BLaER1 treated with 17β-estradiol and CSF1 and Interleukin-3, amounts not matched to agents 10 nM and 100 nM (cell line): ENCODE results near the gene PIEZO1.
A peak's percentile ranks its signal among the peaks of the same experiment; 100 is the strongest.

Source experiments
- H3K27ac ChIP-seq, 11 experiments: shearing (Covaris generic); formaldehyde crosslinking; 2 replicates each; pipeline ENCODE4 v1.8.1; 2022
- H3K27me3 ChIP-seq, 11 experiments: shearing (Covaris generic); formaldehyde crosslinking; 2 replicates each; pipeline ENCODE4 v1.8.1; 2022
- H3K36me3 ChIP-seq, 11 experiments: shearing (Covaris generic); formaldehyde crosslinking; 2 replicates each; pipeline ENCODE4 v1.8.1; 2022
- H3K4me1 ChIP-seq, 10 experiments: shearing (Covaris generic); formaldehyde crosslinking; 2 replicates each; pipeline ENCODE4 v1.8.1; 2022
- H3K4me2 ChIP-seq, 11 experiments: shearing (Covaris generic); formaldehyde crosslinking; 2 replicates each; pipeline ENCODE4 v1.8.1; 2022
- H3K4me3 ChIP-seq, 10 experiments: shearing (Covaris generic); formaldehyde crosslinking; 2 replicates each; pipeline ENCODE4 v1.8.1; 2022
- H3K9ac ChIP-seq, 11 experiments: shearing (Covaris generic); formaldehyde crosslinking; 2 replicates each; pipeline ENCODE4 v1.8.1; 2022
- H3K9me3 ChIP-seq, 11 experiments: shearing (Covaris generic); formaldehyde crosslinking; replicated peaks in 1 of 11; 2 replicates each; pipeline ENCODE4 v1.8.1; 2022
- H4K20me1 ChIP-seq, 11 experiments: shearing (Covaris generic); formaldehyde crosslinking; 2 replicates each; pipeline ENCODE4 v1.8.1; 2022
- Cebpa-rat ChIP-seq, 11 experiments: shearing (Covaris generic); IDR thresholded peaks; 2 replicates each; pipeline ENCODE4 v1.8.1; 2022

PIEZO1 gene

GRCh38 chr16:88767546-88768070 is 17.4 kb downstream of the PIEZO1 start:
- peaks cover 97 to 100% (median 100%) of the 10 kb centered on the region in 11 experiments for H4K20me1 ChIP-seq
- peak overlapping the region; percentile 89 to 100 (median 98) for H3K4me2 ChIP-seq
- H3K4me3 ChIP-seq, result peak overlapping the region in 5 of 10 experiments; percentile 3 to 35 (median 26); a peak in 6 of 20 replicates
- no peaks in the 10 kb centered on the region for H3K9me3 ChIP-seq
- H3K36me3 ChIP-seq, result peaks cover 6 to 38% (median 27%) of the 10 kb centered on the region in 11 experiments; a peak in 20 of 22 replicates
- no peak for TF ChIP-seq Cebpa-rat (IDR thresholded peaks at IDR 0.05)
- H3K27ac ChIP-seq, result peak overlapping the region in 8 of 11 experiments; percentile 37 to 96 (median 54); a peak in 16 of 22 replicates
- peaks cover 71 to 99% (median 98%) of the 10 kb centered on the region in 10 experiments for H3K4me1 ChIP-seq
- H3K27me3 ChIP-seq, result no peaks in the 10 kb centered on the region
- H3K9ac ChIP-seq, result peak overlapping the region; percentile 16 to 72 (median 55); a peak in 18 of 22 replicates

- TF ChIP-seq Cebpa-rat (IDR thresholded peaks at IDR 0.05), result no peak
- H4K20me1 ChIP-seq, result peaks cover 97 to 100% (median 100%) of the 10 kb centered on the region in 11 experiments
- peak overlapping the region in 3 of 10 experiments; percentile 3 to 32 (median 26); a peak in 2 of 20 replicates for H3K4me3 ChIP-seq
- no peaks in the 10 kb centered on the region for H3K27me3 ChIP-seq
- peak overlapping the region in 9 of 11 experiments; percentile 45 to 72 (median 57); a peak in 13 of 22 replicates for H3K9ac ChIP-seq
- peaks cover 71 to 98% (median 97%) of the 10 kb centered on the region in 10 experiments for H3K4me1 ChIP-seq
- H3K36me3 ChIP-seq, result peaks cover 6 to 44% (median 27%) of the 10 kb centered on the region in 11 experiments; a peak in 20 of 22 replicates
- no peaks in the 10 kb centered on the region for H3K9me3 ChIP-seq
- H3K27ac ChIP-seq, result peak overlapping the region in 6 of 11 experiments; percentile 9 to 96 (median 54); a peak in 7 of 22 replicates
- peak overlapping the region; percentile 89 to 100 (median 98) for H3K4me2 ChIP-seq
Observed at GRCh38 chr16:88766975-88767374, 18.0 kb downstream of the PIEZO1 start.

- H3K9ac ChIP-seq, result no peak overlapping the region
- peak overlapping the region in 6 of 11 experiments; percentile 17 to 92 (median 30); a peak in 10 of 22 replicates for H3K4me2 ChIP-seq
- no peaks in the 10 kb centered on the region for H3K27me3 ChIP-seq
- H3K36me3 ChIP-seq, result peaks cover 6 to 58% (median 30%) of the 10 kb centered on the region in 11 experiments; a peak in 20 of 22 replicates
- peaks cover 69 to 97% (median 92%) of the 10 kb centered on the region in 10 experiments for H3K4me1 ChIP-seq
- H3K27ac ChIP-seq, result no peak overlapping the region
- no peaks in the 10 kb centered on the region for H3K9me3 ChIP-seq
- no peak for TF ChIP-seq Cebpa-rat (IDR thresholded peaks at IDR 0.05)
- H4K20me1 ChIP-seq, result peaks cover 97 to 100% (median 99%) of the 10 kb centered on the region in 11 experiments
- H3K4me3 ChIP-seq, result no peak overlapping the region
Observed at GRCh38 chr16:88764913-88765349, 20.1 kb downstream of the PIEZO1 start.

- Histone ChIP-seq H3K4me1 (peaks cover 70 to 97% (median 92%) of the 10 kb centered on the region in 10 experiments), H3K27ac (no peak overlapping the region), H3K9me3 (no peaks in the 10 kb centered on the region; a peak in 1 of 22 replicates), H3K27me3 (no peaks in the 10 kb centered on the region), H3K9ac (no peak overlapping the region), H3K4me2 (peak overlapping the region in 6 of 11 experiments; percentile 7 to 45 (median 34); a peak in 8 of 22 replicates), H3K4me3 (no peak overlapping the region), H3K36me3 (peaks cover 6 to 59% (median 30%) of the 10 kb centered on the region in 11 experiments; a peak in 20 of 22 replicates), H4K20me1 (peaks cover 98 to 100% (median 99%) of the 10 kb centered on the region in 11 experiments)
- no peak for TF ChIP-seq Cebpa-rat (IDR thresholded peaks at IDR 0.05)
Observed at GRCh38 chr16:88764080-88764479, 20.9 kb downstream of the PIEZO1 start.

- Histone ChIP-seq H3K36me3 (peaks cover 6 to 64% (median 32%) of the 10 kb centered on the region in 11 experiments; a peak in 20 of 22 replicates), H3K27me3 (no peaks in the 10 kb centered on the region), H3K27ac (no peak overlapping the region), H3K9me3 (peaks cover 0 to 4% (median 0%) of the 10 kb centered on the region in 11 experiments; a peak in 2 of 22 replicates), H3K4me2 (peak overlapping the region in 7 of 11 experiments; percentile 2 to 45 (median 25); a peak in 7 of 22 replicates), H3K4me3 (no peak overlapping the region), H4K20me1 (peaks cover 98 to 100% (median 99%) of the 10 kb centered on the region in 11 experiments), H3K9ac (no peak overlapping the region), H3K4me1 (peaks cover 70 to 97% (median 92%) of the 10 kb centered on the region in 10 experiments)
- no peak for TF ChIP-seq Cebpa-rat (IDR thresholded peaks at IDR 0.05)
Observed at GRCh38 chr16:88763502-88764053, 21.4 kb downstream of the PIEZO1 start.

- no peak for TF ChIP-seq Cebpa-rat (IDR thresholded peaks at IDR 0.05)
- H3K4me1 ChIP-seq, result peaks cover 70 to 97% (median 92%) of the 10 kb centered on the region in 10 experiments
- H3K4me2 ChIP-seq, result peak overlapping the region in 4 of 11 experiments; percentile 24 to 42 (median 32); a peak in 2 of 22 replicates
- no peaks in the 10 kb centered on the region for H3K27me3 ChIP-seq
- H3K27ac ChIP-seq, result peak overlapping the region in 1 of 11 experiments; percentile 9; a peak in 1 of 22 replicates
- H3K9me3 ChIP-seq, result peaks cover 0 to 5% (median 0%) of the 10 kb centered on the region in 11 experiments; a peak in 2 of 22 replicates
- peak overlapping the region in 1 of 11 experiments; percentile 15; a peak in 2 of 22 replicates for H3K9ac ChIP-seq
- no peak overlapping the region for H3K4me3 ChIP-seq
- peaks cover 6 to 69% (median 32%) of the 10 kb centered on the region in 11 experiments; a peak in 20 of 22 replicates for H3K36me3 ChIP-seq
- H4K20me1 ChIP-seq, result peaks cover 98 to 100% (median 99%) of the 10 kb centered on the region in 11 experiments
Observed at GRCh38 chr16:88762941-88763340, 22.1 kb downstream of the PIEZO1 start.

- H3K4me3 ChIP-seq, result no peak overlapping the region
- H3K9ac ChIP-seq, result peak overlapping the region in 2 of 11 experiments; percentile 15 to 24; a peak in 4 of 22 replicates
- H3K36me3 ChIP-seq, result peaks cover 6 to 69% (median 32%) of the 10 kb centered on the region in 11 experiments; a peak in 20 of 22 replicates
- peaks cover 0 to 5% (median 0%) of the 10 kb centered on the region in 11 experiments; a peak in 2 of 22 replicates for H3K9me3 ChIP-seq
- H3K27ac ChIP-seq, result peak overlapping the region in 1 of 11 experiments; percentile 9; a peak in 1 of 22 replicates
- peaks cover 70 to 97% (median 92%) of the 10 kb centered on the region in 10 experiments for H3K4me1 ChIP-seq
- no peaks in the 10 kb centered on the region for H3K27me3 ChIP-seq
- peaks cover 98 to 100% (median 99%) of the 10 kb centered on the region in 11 experiments for H4K20me1 ChIP-seq
- no peak for TF ChIP-seq Cebpa-rat (IDR thresholded peaks at IDR 0.05)
- peak overlapping the region in 8 of 11 experiments; percentile 3 to 42 (median 28); a peak in 8 of 22 replicates for H3K4me2 ChIP-seq
Observed at GRCh38 chr16:88762258-88762870, 22.7 kb downstream of the PIEZO1 start.

- Histone ChIP-seq H3K27me3 (no peaks in the 10 kb centered on the region), H3K36me3 (peaks cover 6 to 69% (median 32%) of the 10 kb centered on the region in 11 experiments; a peak in 20 of 22 replicates), H3K4me2 (peak overlapping the region in 5 of 11 experiments; percentile 3 to 34 (median 26); a peak in 4 of 22 replicates), H3K9me3 (peaks cover 0 to 5% (median 0%) of the 10 kb centered on the region in 11 experiments; a peak in 2 of 22 replicates), H4K20me1 (peaks cover 98 to 100% (median 99%) of the 10 kb centered on the region in 11 experiments), H3K27ac (no peak overlapping the region), H3K4me3 (no peak overlapping the region), H3K9ac (no peak overlapping the region), H3K4me1 (peaks cover 65 to 97% (median 92%) of the 10 kb centered on the region in 10 experiments)
- no peak for TF ChIP-seq Cebpa-rat (IDR thresholded peaks at IDR 0.05)
Observed at GRCh38 chr16:88761830-88762229, 23.2 kb downstream of the PIEZO1 start.
